HepG2 (cell line): Measurements from ENCODE around the gene PRTN3. TPM values are rescaled to one million over a fixed set of nuclear protein-coding genes. Genes with fewer than 3 reads are reported as not detected.

Experiments
- BATF2 ChIP-seq: sonication (generic); formaldehyde crosslinking; IDR thresholded peaks from 2 replicates; pipeline ENCODE4 v1.8.0; 2022; ENCODE audit warnings: mild to moderate bottlenecking, missing genetic modification reagents, moderate library complexity
- CC2D1A ChIP-seq: sonication (generic); formaldehyde crosslinking; IDR thresholded peaks from 2 replicates; pipeline ENCODE4 v1.8.1; 2023; ENCODE audit warnings: mild to moderate bottlenecking, missing genetic modification reagents
- ELF3 ChIP-seq: IDR thresholded peaks from 2 replicates; pipeline ENCODE4 v1.6.1; 2016; ENCODE audit warnings: missing genetic modification reagents, missing compliant biosample characterization
- ETV5 ChIP-seq: IDR thresholded peaks from 2 replicates; pipeline ENCODE4 v1.6.1; 2018; ENCODE audit warnings: missing biosample characterization, missing genetic modification reagents, inconsistent platforms, borderline replicate concordance
- EZH2 ChIP-seq: conservative IDR thresholded peaks from 2 replicates; pipeline ENCODE4 v1.6.1; 2012; ENCODE audit warnings: mild to moderate bottlenecking, low read depth, low read length, moderate library complexity
- KAT2B ChIP-seq: fragments of 150-350 bp; IDR thresholded peaks from 2 replicates; pipeline ENCODE4 v1.6.1; 2014; ENCODE audit warnings: low read depth, low read length, borderline replicate concordance
- KDM5B ChIP-seq: sonication (generic); formaldehyde crosslinking; IDR thresholded peaks from 2 replicates; pipeline ENCODE4 v1.4.0; 2020; ENCODE audit warnings: missing genetic modification reagents, mild to moderate bottlenecking, borderline replicate concordance
- MAFK ChIP-seq, 2 experiments: IDR thresholded peaks in 1 of 2; conservative IDR thresholded peaks in 1 of 2; 2 replicates each; pipeline ENCODE4 v1.6.1; 2011; ENCODE audit warnings: improper control_type of control experiment in 2 of 2, low read length in 2 of 2
- NPAS2 ChIP-seq: sonication (generic); formaldehyde crosslinking; IDR thresholded peaks from 2 replicates; pipeline ENCODE4 v1.8.0; 2022; ENCODE audit warnings: mild to moderate bottlenecking, missing genetic modification reagents, borderline replicate concordance
- NR2C2 ChIP-seq: sonication (generic); formaldehyde crosslinking; IDR thresholded peaks from 2 replicates; pipeline ENCODE4 v1.4.0; 2020; ENCODE audit warnings: missing genetic modification reagents, mild to moderate bottlenecking, moderate library complexity, borderline replicate concordance
- TCF7L2 ChIP-seq: IDR thresholded peaks from 2 replicates; pipeline ENCODE4 v1.6.1; 2011; ENCODE audit warnings: mild to moderate bottlenecking, low read depth, low read length, moderate library complexity
- ZNF121 ChIP-seq: sonication (generic); formaldehyde crosslinking; IDR thresholded peaks from 2 replicates; pipeline ENCODE4 v1.5.0; 2020; ENCODE audit warnings: mild to moderate bottlenecking, missing genetic modification reagents
- ZNF17 ChIP-seq: sonication (generic); formaldehyde crosslinking; IDR thresholded peaks from 2 replicates; pipeline ENCODE4 v1.5.0; 2020; ENCODE audit warnings: mild to moderate bottlenecking, missing genetic modification reagents
- ZNF234 ChIP-seq: sonication (generic); formaldehyde crosslinking; conservative IDR thresholded peaks from 2 replicates; pipeline ENCODE4 v1.5.1; 2020; ENCODE audit warnings: mild to moderate bottlenecking, missing genetic modification reagents
- ZNF441 ChIP-seq: sonication (generic); formaldehyde crosslinking; IDR thresholded peaks from 2 replicates; pipeline ENCODE4 v1.7.0; 2021; ENCODE audit warnings: missing genetic modification reagents, borderline replicate concordance
- ZNF570 ChIP-seq: sonication (generic); formaldehyde crosslinking; IDR thresholded peaks from 2 replicates; pipeline ENCODE4 v1.4.0; 2020; ENCODE audit warnings: mild to moderate bottlenecking, missing genetic modification reagents, borderline replicate concordance
- ZNF841 ChIP-seq: sonication (generic); formaldehyde crosslinking; IDR thresholded peaks from 2 replicates; pipeline ENCODE4 v1.8.1; 2023; ENCODE audit warnings: missing genetic modification reagents, borderline replicate concordance
- polyA plus RNA-seq, 8 experiments: library from polyadenylated mRNA; depleted of rRNA in 3 of 8; stranded (reverse) in 7 of 8; unstranded in 1 of 8; fragments of >200 nt; fragmentation: Illumina TruSeq in 4 of 8; extraction: Trizol in 4 of 8; gene quantifications; 2 replicates each; pipeline versions ENCODE4 v1.2.1 to v1.2.3, GENCODE V29; 2011 to 2016; ENCODE audit warnings: low read depth in 4 of 8, missing spikeins in 1 of 8, mixed read lengths in 1 of 8; ENCODE audit not compliant: insufficient read depth in 1 of 8
- total RNA-seq, 5 experiments: library from RNA; depleted of rRNA; stranded (reverse); fragments of >200 nt; fragmentation: Illumina TruSeq; extraction: Trizol; gene quantifications; 2 replicates each; pipeline ENCODE4 v1.2.3, GENCODE V29; 2016; ENCODE audit warnings: low read depth in 1 of 5
- TF ChIP-seq, protein P1 (sequence below): sonication (generic); formaldehyde crosslinking; IDR thresholded peaks from 2 replicates; pipeline ENCODE4 v1.5.1; 2020; ENCODE audit warnings: mild to moderate bottlenecking, missing genetic modification reagents, moderate library complexity
- TF ChIP-seq, protein P2 (sequence below): fragments of 450-650 bp; IDR thresholded peaks from 2 replicates; pipeline ENCODE4 v1.6.1; 2017
- TF ChIP-seq, protein P3 (sequence below): sonication (generic); formaldehyde crosslinking; IDR thresholded peaks from 2 replicates; pipeline ENCODE4 v1.4.0; 2020; ENCODE audit warnings: mild to moderate bottlenecking, missing genetic modification reagents

PRTN3 gene
- total and polyA plus RNA-seq, 2 of the 13 experiments (the other 11 are each of a cell fraction or from before 2014, with no cell fraction given) = not detected

DNA sequence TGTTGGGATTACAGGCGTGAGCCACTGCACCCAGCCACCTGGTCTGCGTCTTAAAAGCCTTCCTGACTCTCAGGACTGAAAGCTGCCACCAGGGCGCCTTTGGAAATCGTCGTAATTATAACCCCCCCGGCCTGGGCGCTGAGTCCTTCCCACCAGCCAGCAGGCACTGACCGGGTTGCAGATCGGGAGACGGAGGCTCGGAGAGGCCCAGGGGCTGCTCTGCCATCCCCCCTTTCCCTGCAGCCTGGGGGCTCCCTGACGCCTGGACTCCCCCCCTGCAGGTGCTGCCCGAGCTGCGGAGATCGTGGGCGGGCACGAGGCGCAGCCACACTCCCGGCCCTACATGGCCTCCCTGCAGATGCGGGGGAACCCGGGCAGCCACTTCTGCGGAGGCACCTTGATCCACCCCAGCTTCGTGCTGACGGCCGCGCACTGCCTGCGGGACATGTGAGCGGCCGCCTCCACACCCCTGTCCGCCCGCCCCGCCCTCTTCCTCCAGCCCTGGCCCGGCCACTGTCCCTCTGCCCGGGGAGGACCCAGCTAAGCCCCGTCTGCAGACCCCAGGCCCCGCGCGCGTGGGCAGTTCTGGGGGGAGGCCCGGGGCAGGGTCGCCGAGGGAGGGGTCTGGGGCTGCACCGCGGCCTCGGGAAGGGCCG, 2.5 kb downstream of the PRTN3 start (continued):
- TF ChIP-seq, protein P1, sequence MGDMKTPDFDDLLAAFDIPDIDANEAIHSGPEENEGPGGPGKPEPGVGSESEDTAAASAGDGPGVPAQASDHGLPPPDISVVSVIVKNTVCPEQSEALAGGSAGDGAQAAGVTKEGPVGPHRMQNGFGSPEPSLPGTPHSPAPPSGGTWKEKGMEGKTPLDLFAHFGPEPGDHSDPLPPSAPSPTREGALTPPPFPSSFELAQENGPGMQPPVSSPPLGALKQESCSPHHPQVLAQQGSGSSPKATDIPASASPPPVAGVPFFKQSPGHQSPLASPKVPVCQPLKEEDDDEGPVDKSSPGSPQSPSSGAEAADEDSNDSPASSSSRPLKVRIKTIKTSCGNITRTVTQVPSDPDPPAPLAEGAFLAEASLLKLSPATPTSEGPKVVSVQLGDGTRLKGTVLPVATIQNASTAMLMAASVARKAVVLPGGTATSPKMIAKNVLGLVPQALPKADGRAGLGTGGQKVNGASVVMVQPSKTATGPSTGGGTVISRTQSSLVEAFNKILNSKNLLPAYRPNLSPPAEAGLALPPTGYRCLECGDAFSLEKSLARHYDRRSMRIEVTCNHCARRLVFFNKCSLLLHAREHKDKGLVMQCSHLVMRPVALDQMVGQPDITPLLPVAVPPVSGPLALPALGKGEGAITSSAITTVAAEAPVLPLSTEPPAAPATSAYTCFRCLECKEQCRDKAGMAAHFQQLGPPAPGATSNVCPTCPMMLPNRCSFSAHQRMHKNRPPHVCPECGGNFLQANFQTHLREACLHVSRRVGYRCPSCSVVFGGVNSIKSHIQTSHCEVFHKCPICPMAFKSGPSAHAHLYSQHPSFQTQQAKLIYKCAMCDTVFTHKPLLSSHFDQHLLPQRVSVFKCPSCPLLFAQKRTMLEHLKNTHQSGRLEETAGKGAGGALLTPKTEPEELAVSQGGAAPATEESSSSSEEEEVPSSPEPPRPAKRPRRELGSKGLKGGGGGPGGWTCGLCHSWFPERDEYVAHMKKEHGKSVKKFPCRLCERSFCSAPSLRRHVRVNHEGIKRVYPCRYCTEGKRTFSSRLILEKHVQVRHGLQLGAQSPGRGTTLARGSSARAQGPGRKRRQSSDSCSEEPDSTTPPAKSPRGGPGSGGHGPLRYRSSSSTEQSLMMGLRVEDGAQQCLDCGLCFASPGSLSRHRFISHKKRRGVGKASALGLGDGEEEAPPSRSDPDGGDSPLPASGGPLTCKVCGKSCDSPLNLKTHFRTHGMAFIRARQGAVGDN (CRISPR knock-in tag) = peak; percentile 81
- no peak for TF ChIP-seq ZNF17
- TF ChIP-seq NPAS2 = no peak
- no peak for TF ChIP-seq ZNF841
- TF ChIP-seq ELF3 (CRISPR knock-in tag) = no peak
- peak; percentile 50; the same call in 1 of the 2 replicates for TF ChIP-seq KDM5B
- no peak for TF ChIP-seq MAFK (conservative IDR thresholded peaks at IDR 0.05 in 1 of 2, IDR thresholded peaks at IDR 0.05 in 1 of 2; ENCODE audit: low read length in 2 of 2)
- TF ChIP-seq ZNF121 (CRISPR knock-in tag) = 0 out of 2 replicates have a peak, but pooled peaks have one; percentile 10
- no peak for TF ChIP-seq ZNF234 (CRISPR knock-in tag)
- TF ChIP-seq EZH2 = no peak
- TF ChIP-seq CC2D1A (CRISPR knock-in tag) = no peak
- TF ChIP-seq, protein P2, sequence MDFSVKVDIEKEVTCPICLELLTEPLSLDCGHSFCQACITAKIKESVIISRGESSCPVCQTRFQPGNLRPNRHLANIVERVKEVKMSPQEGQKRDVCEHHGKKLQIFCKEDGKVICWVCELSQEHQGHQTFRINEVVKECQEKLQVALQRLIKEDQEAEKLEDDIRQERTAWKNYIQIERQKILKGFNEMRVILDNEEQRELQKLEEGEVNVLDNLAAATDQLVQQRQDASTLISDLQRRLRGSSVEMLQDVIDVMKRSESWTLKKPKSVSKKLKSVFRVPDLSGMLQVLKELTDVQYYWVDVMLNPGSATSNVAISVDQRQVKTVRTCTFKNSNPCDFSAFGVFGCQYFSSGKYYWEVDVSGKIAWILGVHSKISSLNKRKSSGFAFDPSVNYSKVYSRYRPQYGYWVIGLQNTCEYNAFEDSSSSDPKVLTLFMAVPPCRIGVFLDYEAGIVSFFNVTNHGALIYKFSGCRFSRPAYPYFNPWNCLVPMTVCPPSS = no peak
- TF ChIP-seq NR2C2 = no peak
- TF ChIP-seq BATF2 = no peak
- TF ChIP-seq ETV5 (CRISPR knock-in tag) = no peak
- no peak for TF ChIP-seq KAT2B
- no peak for TF ChIP-seq TCF7L2
- TF ChIP-seq, protein P3, sequence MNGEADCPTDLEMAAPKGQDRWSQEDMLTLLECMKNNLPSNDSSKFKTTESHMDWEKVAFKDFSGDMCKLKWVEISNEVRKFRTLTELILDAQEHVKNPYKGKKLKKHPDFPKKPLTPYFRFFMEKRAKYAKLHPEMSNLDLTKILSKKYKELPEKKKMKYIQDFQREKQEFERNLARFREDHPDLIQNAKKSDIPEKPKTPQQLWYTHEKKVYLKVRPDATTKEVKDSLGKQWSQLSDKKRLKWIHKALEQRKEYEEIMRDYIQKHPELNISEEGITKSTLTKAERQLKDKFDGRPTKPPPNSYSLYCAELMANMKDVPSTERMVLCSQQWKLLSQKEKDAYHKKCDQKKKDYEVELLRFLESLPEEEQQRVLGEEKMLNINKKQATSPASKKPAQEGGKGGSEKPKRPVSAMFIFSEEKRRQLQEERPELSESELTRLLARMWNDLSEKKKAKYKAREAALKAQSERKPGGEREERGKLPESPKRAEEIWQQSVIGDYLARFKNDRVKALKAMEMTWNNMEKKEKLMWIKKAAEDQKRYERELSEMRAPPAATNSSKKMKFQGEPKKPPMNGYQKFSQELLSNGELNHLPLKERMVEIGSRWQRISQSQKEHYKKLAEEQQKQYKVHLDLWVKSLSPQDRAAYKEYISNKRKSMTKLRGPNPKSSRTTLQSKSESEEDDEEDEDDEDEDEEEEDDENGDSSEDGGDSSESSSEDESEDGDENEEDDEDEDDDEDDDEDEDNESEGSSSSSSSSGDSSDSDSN (CRISPR knock-in tag) = no peak
- no peak; the same call in 1 of the 2 replicates for TF ChIP-seq ZNF441 (CRISPR knock-in tag)
- no peak for TF ChIP-seq ZNF570 (CRISPR knock-in tag)
